GM06990 (cell line): ENCODE measurements around the gene ATP5F1C.

Source experiments
- DNase-seq: peaks from one replicate; pipeline ENCODE4 v3.0.0-alpha.2; 2011; ENCODE audit not compliant: insufficient read length; ENCODE audit errors: extremely low read depth
- H3K27me3 ChIP-seq: replicated peaks from 2 replicates; pipeline ENCODE4 v1.6.0; 2011; ENCODE audit warnings: low read length; ENCODE audit not compliant: control insufficient read depth, insufficient read depth
- H3K36me3 ChIP-seq: 2 replicates; pipeline ENCODE4 v1.5.1; 2011; ENCODE audit warnings: low read length; ENCODE audit not compliant: control insufficient read depth, insufficient read depth
- H3K4me3 ChIP-seq: replicated peaks from 2 replicates; pipeline ENCODE4 v1.5.1; 2011; ENCODE audit warnings: low read depth, mild to moderate bottlenecking, control low read depth, low read length
- CTCF ChIP-seq: IDR thresholded peaks from 2 replicates; pipeline ENCODE4 v1.5.1; 2011; ENCODE audit warnings: low read length, control low read depth, mild to moderate bottlenecking, inconsistent platforms; ENCODE audit not compliant: insufficient read depth, poor library complexity, severe bottlenecking

The ATP5F1C gene

GRCh38 chr10:7789390-7789789 lies 1.4 kb downstream of the ATP5F1C start:
- TF ChIP-seq CTCF = no peak
- Histone ChIP-seq H3K27me3 (no peaks in the 10 kb centered on the region), H3K36me3 (peaks cover 2% of the 10 kb centered on the region), H3K4me3 (peak overlapping the region; percentile 87)
- no peak for DNase-seq

GRCh38 chr10:7792541-7792940 lies 4.6 kb downstream of the ATP5F1C start:
- Histone ChIP-seq H3K36me3 (peaks cover 4% of the 10 kb centered on the region), H3K27me3 (no peaks in the 10 kb centered on the region), H3K4me3 (no peak overlapping the region)
- no peak for TF ChIP-seq CTCF
- DNase-seq = no peak

DNA sequence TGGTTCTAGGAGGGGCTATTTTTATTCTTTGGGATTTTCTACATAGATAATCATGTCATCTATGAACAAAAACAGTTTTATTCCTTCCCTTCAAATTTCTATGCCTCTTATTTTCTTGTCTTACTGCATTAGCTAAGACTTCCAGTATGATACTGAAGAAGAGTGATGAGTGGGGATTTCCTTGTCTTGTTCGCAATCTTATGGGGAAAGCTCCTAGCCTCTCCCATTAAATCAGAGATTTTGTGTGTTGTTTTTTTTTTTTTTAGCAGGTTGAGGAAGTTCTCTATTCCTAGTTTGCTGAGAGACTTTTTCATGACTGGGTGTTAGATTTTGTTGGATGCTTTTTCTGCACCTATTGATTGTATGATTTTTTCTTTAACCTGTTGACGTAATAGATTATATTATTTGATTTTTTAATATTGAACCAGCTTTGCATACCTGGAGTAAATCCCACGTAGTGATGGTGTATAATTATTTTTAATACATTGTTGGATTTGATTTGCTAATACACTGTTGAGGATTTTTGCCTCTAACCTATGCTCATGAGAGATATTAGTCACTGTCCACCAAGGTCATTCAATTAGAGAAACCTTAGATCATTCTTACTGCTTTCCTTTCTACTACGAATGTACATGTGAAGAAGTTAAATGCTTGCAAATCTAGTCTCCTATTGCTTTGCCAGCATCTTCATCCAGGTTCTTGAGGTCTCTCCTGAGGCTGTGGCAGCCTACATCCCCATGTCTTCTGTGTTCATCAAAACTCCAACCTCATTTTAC lies 6.5 kb downstream of the ATP5F1C start:
- DNase-seq = no peak
- no peak for TF ChIP-seq CTCF
- no peaks in the 10 kb centered on the region for H3K27me3 ChIP-seq
- H3K4me3 ChIP-seq = no peak overlapping the region
- peaks cover 7% of the 10 kb centered on the region for H3K36me3 ChIP-seq

DNA sequence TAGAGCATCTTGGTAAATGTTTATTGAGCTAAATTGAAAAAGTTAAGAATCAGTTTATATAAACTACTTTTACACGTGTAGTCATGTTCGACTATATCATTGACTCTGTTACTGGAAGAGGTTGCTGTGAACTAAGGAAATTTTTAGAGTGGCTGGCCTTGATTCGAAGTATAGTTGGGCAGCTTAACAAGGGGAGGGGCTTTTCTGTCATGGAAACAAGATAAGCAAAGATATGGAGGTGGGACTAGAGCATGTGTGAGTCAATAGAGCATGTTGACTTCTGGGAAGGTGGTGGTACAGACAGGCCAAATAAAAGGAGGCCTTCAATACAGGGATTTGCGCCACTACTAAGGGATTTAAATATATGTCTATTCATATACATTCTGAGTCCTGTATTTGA lies 7.6 kb downstream of the ATP5F1C start:
- TF ChIP-seq CTCF = no peak
- Histone ChIP-seq H3K27me3 (no peaks in the 10 kb centered on the region), H3K36me3 (peaks cover 7% of the 10 kb centered on the region), H3K4me3 (no peak overlapping the region)
- DNase-seq = no peak

DNA sequence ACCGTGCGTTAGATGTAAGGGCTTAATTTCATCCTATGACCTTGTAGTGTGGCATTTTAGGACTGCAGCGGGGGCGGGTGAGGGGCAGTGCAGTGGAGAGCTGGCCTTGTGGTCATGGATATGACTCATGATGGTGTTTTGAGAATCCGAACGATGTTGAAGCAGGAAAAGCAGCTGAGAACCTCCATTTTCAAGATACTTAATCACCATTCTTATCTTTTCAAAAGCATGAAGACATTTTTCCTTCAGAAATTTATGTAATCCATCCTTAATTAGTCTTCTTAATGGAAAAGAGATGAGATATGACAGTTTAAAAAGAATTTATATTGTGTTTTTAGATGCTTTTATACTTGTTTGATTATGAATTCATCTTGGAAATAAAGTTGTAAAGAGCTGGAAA lies 9.6 kb downstream of the ATP5F1C start:
- Histone ChIP-seq H3K27me3 (no peaks in the 10 kb centered on the region), H3K4me3 (no peak overlapping the region), H3K36me3 (peaks cover 9% of the 10 kb centered on the region)
- no peak for DNase-seq
- no peak for TF ChIP-seq CTCF
